ENCODE results near the gene ARFRP1. TPM values are rescaled to one million over a fixed set of nuclear protein-coding genes. Genes with fewer than 3 reads are reported as not detected.

ARFRP1 gene
- total and polyA plus RNA-seq, 2 of the 4 experiments (the other 2 are of a cell fraction) = 25.3 to 36.6 TPM

DNA sequence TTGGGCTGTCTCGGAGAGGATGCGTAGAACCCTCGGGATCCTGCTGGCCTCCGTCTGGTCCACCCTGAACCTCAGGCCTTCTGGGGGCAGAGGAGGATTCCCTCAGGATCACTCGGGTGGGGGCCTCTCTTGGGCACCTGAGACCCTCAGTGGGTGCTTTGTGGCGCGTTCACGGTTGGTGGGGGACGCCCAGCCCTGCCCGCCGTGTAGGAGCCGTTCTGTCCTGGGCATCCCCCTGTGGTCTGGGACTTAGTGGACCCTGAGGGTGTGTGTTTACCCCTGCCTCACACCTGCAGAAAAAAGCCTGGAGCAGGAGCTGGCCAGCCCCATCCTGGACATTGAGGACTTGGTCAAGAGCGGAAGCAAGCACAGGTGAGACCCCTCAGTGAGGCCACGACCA lies 42.1 kb downstream of the ARFRP1 start:
- Histone ChIP-seq H3K4me1 (ENCODE audit: control insufficient read depth, insufficient read depth, low read length) (no peaks in the 10 kb centered on the region; the same call in 1 of the 2 replicates), H2AFZ (replicated peaks; ENCODE audit: low read length, poor library complexity) (no peak overlapping the region), H3K4me3 (ENCODE audit: insufficient read depth, low read depth, low read length) (no peak overlapping the region), H2BK5ac (ENCODE audit: low read depth, low read length, poor library complexity, severe bottlenecking) (no peak overlapping the region), H3K9ac (ENCODE audit: low read depth, low read length) (no peak overlapping the region), H4K20me1 (ENCODE audit: insufficient read depth, low read length) (no peaks in the 10 kb centered on the region), H2BK120ac (ENCODE audit: low read depth, low read length) (no peak overlapping the region), H3K56ac (ENCODE audit: extremely low read depth, insufficient read depth, low read length) (no peak overlapping the region), H3K27me3 (ENCODE audit: control insufficient read depth, insufficient read depth, low read length) (no peaks in the 10 kb centered on the region), H4K91ac (ENCODE audit: insufficient read depth, low read depth, low read length) (no peak overlapping the region), H2AK5ac (ENCODE audit: low read depth, low read length) (no peak overlapping the region), H3K36me3 (ENCODE audit: control insufficient read depth, insufficient read depth, low read length) (peaks cover 60% of the 10 kb centered on the region), H3K9me1 (ENCODE audit: insufficient read depth, low read length) (no peaks in the 10 kb centered on the region), H3K23ac (ENCODE audit: low read depth, low read length) (no peak overlapping the region), H2BK20ac (ENCODE audit: low read depth, low read length) (no peak overlapping the region), H3K4me2 (ENCODE audit: low read depth, low read length) (no peak overlapping the region), H3K9me3 (ENCODE audit: control insufficient read depth, insufficient read depth, low read length) (no peaks in the 10 kb centered on the region), H3K4ac (ENCODE audit: low read depth, low read length) (no peak overlapping the region), H3K79me1 (ENCODE audit: low read depth in 1 of 2, low read length in 2 of 2) (peaks cover 7 to 33% of the 10 kb centered on the region in 2 experiments), H2AK9ac (replicated peaks; ENCODE audit: low read depth, low read length, poor library complexity) (no peak overlapping the region), H4K8ac (ENCODE audit: low read depth in 2 of 2, low read length in 2 of 2) (no peak overlapping the region), H4K5ac (ENCODE audit: low read depth, low read length) (no peak overlapping the region), H3K27ac (ENCODE audit: insufficient read depth, low read length) (no peak overlapping the region), H3K18ac (ENCODE audit: low read depth, low read length) (no peak overlapping the region), H2BK15ac (ENCODE audit: low read depth, low read length) (no peak overlapping the region), H3K14ac (replicated peaks; ENCODE audit: low read depth, low read length) (no peak overlapping the region)
- DNase-seq = no peak
- ChIA-PET CTCF (no interaction called here), POLR2A (ENCODE audit: unreplicated experiment) (no interaction called here)
- in situ Hi-C loops (cut with MboI; ENCODE audit: low sequenced_read_pairs) (no loop called here), dilution Hi-C loops (cut with HindIII; ENCODE audit: low sequenced_read_pairs, unreplicated experiment) (no loop called here), intact Hi-C loops (cut with micrococcal nuclease) (no loop called here)
- BruUV-seq (replicated peaks) = no TSS peak
- WGBS, 2 experiments (ENCODE audit: extremely low coverage in 2 of 2, insufficient read length in 1 of 2) = no CpG with 5 or more reads among the region's 14 CpGs
- TF ChIP-seq NFE2L2 (IDR thresholded peaks at IDR 0.05; ENCODE audit: low read depth, low read length) (no peak), CEBPB (IDR thresholded peaks at IDR 0.05; ENCODE audit: low read depth, low read length) (no peak), RAD21 (IDR thresholded peaks at IDR 0.05; ENCODE audit: low read length) (no peak), MAZ (IDR thresholded peaks at IDR 0.05; ENCODE audit: borderline replicate concordance, low read depth, low read length) (no peak)
- TF ChIP-seq, protein P1, sequence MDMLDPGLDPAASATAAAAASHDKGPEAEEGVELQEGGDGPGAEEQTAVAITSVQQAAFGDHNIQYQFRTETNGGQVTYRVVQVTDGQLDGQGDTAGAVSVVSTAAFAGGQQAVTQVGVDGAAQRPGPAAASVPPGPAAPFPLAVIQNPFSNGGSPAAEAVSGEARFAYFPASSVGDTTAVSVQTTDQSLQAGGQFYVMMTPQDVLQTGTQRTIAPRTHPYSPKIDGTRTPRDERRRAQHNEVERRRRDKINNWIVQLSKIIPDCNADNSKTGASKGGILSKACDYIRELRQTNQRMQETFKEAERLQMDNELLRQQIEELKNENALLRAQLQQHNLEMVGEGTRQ (IDR thresholded peaks at IDR 0.05; ENCODE audit: low read depth, low read length) = no peak
- ATAC-seq (ENCODE audit: low read depth) = no peak
